Activated CD4-positive, CD25-positive, alpha-beta regulatory T cell treated with anti-CD3 and anti-CD28 coated beads, Interleukin-2, amount 50 U/mL, for 24 hours (primary cell): ENCODE measurements around the gene BNC1.
"Not testable (repeated sequence)": the region's sequence is repeated elsewhere in the genome, so short reads cannot be mapped to it uniquely, and the experiment has no call there.

Experiments used
- ATAC-seq, 2 donors: fragments of 150-1000 bp; cut with Tn5 transposase; one replicate each; pipeline ENCODE4 v1.10.0; 2021; ENCODE audit warnings: mild to moderate bottlenecking in 1 of 2, moderate library complexity in 1 of 2

BNC1 gene

GRCh38 chr15:83295417-83295816, 11.0 kb upstream of the BNC1 start:
- no peak for ATAC-seq

- no peak for ATAC-seq
These were observed 8.7 kb upstream of the BNC1 start for GRCh38 chr15:83293201-83293600.

- no peak for ATAC-seq
These were observed 7.9 kb upstream of the BNC1 start for GRCh38 chr15:83292317-83292716.

GRCh38 chr15:83290236-83290635, 5.8 kb upstream of the BNC1 start:
- no peak for ATAC-seq

- no peak for ATAC-seq
These were observed 4.7 kb upstream of the BNC1 start for GRCh38 chr15:83289160-83289559.

GRCh38 chr15:83288381-83288801, 3.9 kb upstream of the BNC1 start:
- no peak for ATAC-seq

- ATAC-seq: no peak
These were observed 3.1 kb upstream of the BNC1 start for GRCh38 chr15:83287541-83288027.

- no peak for ATAC-seq
These were observed 1.6 kb upstream of the BNC1 start for GRCh38 chr15:83285979-83286553.

GRCh38 chr15:83285284-83285978, 967 bp upstream of the BNC1 start:
- ATAC-seq: no peak

GRCh38 chr15:83283813-83284558, 478 bp downstream of the BNC1 start:
- no peak for ATAC-seq

GRCh38 chr15:83283138-83283812, 1.2 kb downstream of the BNC1 start:
- no peak for ATAC-seq

GRCh38 chr15:83282776-83283137, 1.7 kb downstream of the BNC1 start:
- no peak for ATAC-seq

- ATAC-seq: no peak
These were observed 2.3 kb downstream of the BNC1 start for GRCh38 chr15:83282141-83282540.

- no peak for ATAC-seq
These were observed 6.3 kb downstream of the BNC1 start for GRCh38 chr15:83278191-83278590.

GRCh38 chr15:83276661-83277060, 7.8 kb downstream of the BNC1 start:
- ATAC-seq: no peak

- ATAC-seq: no peak
These were observed 9.1 kb downstream of the BNC1 start for GRCh38 chr15:83275412-83275811.

GRCh38 chr15:83270176-83270575, 14.3 kb downstream of the BNC1 start:
- ATAC-seq: no peak

- no peak for ATAC-seq
These were observed 16.3 kb downstream of the BNC1 start for GRCh38 chr15:83268147-83268546.

GRCh38 chr15:83262594-83263315, 21.7 kb downstream of the BNC1 start:
- no peak for ATAC-seq

- not testable (repeated sequence) for ATAC-seq
These were observed 22.3 kb downstream of the BNC1 start for GRCh38 chr15:83262181-83262580.

GRCh38 chr15:83250781-83251180, 33.7 kb downstream of the BNC1 start:
- ATAC-seq: no peak

GRCh38 chr15:83249030-83249343, 35.5 kb downstream of the BNC1 start:
- no peak for ATAC-seq
